K562 (cell line): ENCODE data around the gene SPEM1. TPM values are rescaled to one million over a fixed set of nuclear protein-coding genes. Genes with fewer than 3 reads are reported as not detected.

ENCODE experiments used
- ATAC-seq: fragments of 200-7000 bp; cut with Tn5 transposase; 3 replicates; pipeline ENCODE4 v1.9.1; 2020; ENCODE audit warnings: moderate library complexity
- BruUV-seq: library from RNA; stranded (reverse); fragments of 400-500 nt; replicated peaks from 2 replicates; lab custom pipeline; 2021; lab: Mats Ljungman, UMichigan
- CTCF ChIA-PET: fragments of 300-600 bp; formaldehyde crosslinking; extraction: SDS; loops from one replicate; lab custom pipeline; 2021; ENCODE audit warnings: low intra/inter-chr PET ratio; lab: Yijun Ruan, JAX
- POLR2A ChIA-PET: fragments of 300-600, 350-650 bp; sonication (Branson Sonifier 250); formaldehyde crosslinking; extraction: SDS; loops from one replicate; lab custom pipeline; 2021; ENCODE audit warnings: antibody characterized with exemption, inconsistent platforms; lab: Yijun Ruan, JAX
- DNase-seq, 4 experiments: peaks; one replicate each; pipeline versions ENCODE4 v3.0.0 to v3.0.0-alpha.2; 2011 to 2018; ENCODE audit warnings: low spot score in 3 of 4, mixed read lengths in 3 of 4; ENCODE audit errors: extremely low read depth in 1 of 4
- FAIRE-seq: peaks from 2 replicates; lab custom pipeline; 2011; peaks lifted over from hg19 to GRCh38; lab: Jason Lieb, UNC
- H2AFZ ChIP-seq: 2 replicates; pipeline ENCODE4 v1.6.0; 2011; ENCODE audit warnings: low read depth, low read length, control low read depth, inconsistent platforms
- H3K27ac ChIP-seq: fragments of 200-600 bp; 3 replicates; pipeline ENCODE4 v1.8.0; 2011; ENCODE audit warnings: low read depth, mild to moderate bottlenecking, control low read depth, inconsistent platforms, low read length, moderate library complexity, mixed read lengths; ENCODE audit errors: extremely low read depth
- H3K27me3 ChIP-seq, 2 experiments: fragments of 300-600 bp in 1 of 2; 2 replicates in 1 of 2; 3 replicates in 1 of 2; pipeline versions ENCODE4 v1.6.0 to v1.8.0; 2011; ENCODE audit warnings: inconsistent platforms in 2 of 2, low read length in 2 of 2, mild to moderate bottlenecking in 1 of 2, mixed read lengths in 1 of 2, moderate library complexity in 1 of 2; ENCODE audit not compliant: control insufficient read depth in 2 of 2, insufficient read depth in 2 of 2
- H3K36me3 ChIP-seq: fragments of 300-600 bp; 3 replicates; pipeline ENCODE4 v1.8.0; 2011; ENCODE audit warnings: mild to moderate bottlenecking, low read length, inconsistent platforms; ENCODE audit not compliant: control insufficient read depth, insufficient read depth
- H3K4me1 ChIP-seq, 2 experiments: fragments of 200-600 bp in 1 of 2; replicated peaks in 1 of 2; 2 replicates in 1 of 2; 3 replicates in 1 of 2; pipeline versions ENCODE4 v1.5.1 to v1.8.0; 2011; ENCODE audit warnings: inconsistent platforms in 2 of 2, low read length in 2 of 2, mild to moderate bottlenecking in 1 of 2, mixed read lengths in 1 of 2, moderate library complexity in 1 of 2; ENCODE audit not compliant: control insufficient read depth in 2 of 2, insufficient read depth in 2 of 2
- H3K4me2 ChIP-seq: 2 replicates; pipeline ENCODE4 v1.6.1; 2011; ENCODE audit warnings: low read length, control low read depth, inconsistent platforms, mixed read lengths; ENCODE audit not compliant: insufficient read depth
- H3K4me3 ChIP-seq: fragments of 200-600 bp; sonication (generic), shearing (Covaris generic); 2 replicates; pipeline ENCODE4 v1.5.1; 2016; ENCODE audit warnings: control low read depth, inconsistent platforms
- H3K79me2 ChIP-seq: fragments of 200-600 bp; 3 replicates; pipeline ENCODE4 v1.8.0; 2011; ENCODE audit warnings: low read length, inconsistent platforms; ENCODE audit not compliant: control insufficient read depth, insufficient read depth
- H3K9ac ChIP-seq, 2 experiments: 2 replicates each; pipeline versions ENCODE4 v1.6.0 to v1.6.1; 2011; ENCODE audit warnings: low read depth in 2 of 2, low read length in 2 of 2, control low read depth in 1 of 2, inconsistent platforms in 1 of 2, mild to moderate bottlenecking in 1 of 2, mixed read lengths in 1 of 2; ENCODE audit not compliant: insufficient read depth in 1 of 2
- H3K9me1 ChIP-seq: one replicate; pipeline ENCODE4 v1.6.0; 2011; ENCODE audit warnings: inconsistent platforms, mild to moderate bottlenecking, low read length, moderate library complexity; ENCODE audit not compliant: control insufficient read depth, insufficient read depth
- H3K9me3 ChIP-seq: replicated peaks from 2 replicates; pipeline ENCODE4 v1.5.1; 2011; ENCODE audit warnings: low read depth, low read length, inconsistent platforms; ENCODE audit not compliant: control insufficient read depth, insufficient read depth
- H4K20me1 ChIP-seq: replicated peaks from 2 replicates; pipeline ENCODE4 v1.6.1; 2011; ENCODE audit warnings: low read length, inconsistent platforms, mixed read lengths; ENCODE audit not compliant: control insufficient read depth, insufficient read depth
- BDP1 ChIP-seq: IDR thresholded peaks from 3 replicates; pipeline ENCODE4 v1.6.1; 2011; ENCODE audit not compliant: insufficient read length, insufficient read depth
- HMG20A ChIP-seq: fragments of 450-650 bp; formaldehyde crosslinking; conservative IDR thresholded peaks from 2 replicates; pipeline ENCODE4 v1.4.0; 2020; ENCODE audit warnings: mild to moderate bottlenecking, mixed read lengths
- KHSRP ChIP-seq: fragments of 450-650 bp; IDR thresholded peaks from 2 replicates; pipeline ENCODE4 v1.6.1; 2017
- LARP7 ChIP-seq: fragments of 450-650 bp; IDR thresholded peaks from 2 replicates; pipeline ENCODE4 v1.6.1; 2016
- MCM2 ChIP-seq: fragments of 450-650 bp; IDR thresholded peaks from 2 replicates; pipeline ENCODE4 v1.6.1; 2017; ENCODE audit warnings: low read depth, mild to moderate bottlenecking
- SAFB ChIP-seq: fragments of 200-400 bp; formaldehyde crosslinking; IDR thresholded peaks from 2 replicates; pipeline ENCODE4 v1.6.1; 2017; ENCODE audit warnings: low read depth, low read length, borderline replicate concordance
- SRSF9 ChIP-seq: fragments of 200-400 bp; formaldehyde crosslinking; IDR thresholded peaks from 2 replicates; pipeline ENCODE4 v1.6.1; 2017; ENCODE audit warnings: low read depth, low read length, borderline replicate concordance
- ZBTB9 ChIP-seq: fragments of 450-650 bp; formaldehyde crosslinking; IDR thresholded peaks from 2 replicates; pipeline ENCODE4 v1.4.0; 2020; ENCODE audit warnings: mild to moderate bottlenecking, moderate library complexity
- ZNF124 ChIP-seq: sonication (generic); formaldehyde crosslinking; IDR thresholded peaks from 2 replicates; pipeline ENCODE4 v1.8.1; 2022; ENCODE audit warnings: missing genetic modification reagents
- ZNF253 ChIP-seq: fragments of 250-450 bp; sonication (Bioruptor Pico); conservative IDR thresholded peaks from 2 replicates; pipeline ENCODE4 v1.6.1; 2021; ENCODE audit warnings: mild to moderate bottlenecking
- ZNF57 ChIP-seq: fragments of 450-650 bp; formaldehyde crosslinking; IDR thresholded peaks from 2 replicates; pipeline ENCODE4 v1.4.0; 2020; ENCODE audit warnings: mild to moderate bottlenecking, moderate library complexity
- ZNF589 ChIP-seq: fragments of 200-800 bp; sonication (Bioruptor generic); IDR thresholded peaks from 2 replicates; pipeline ENCODE4 v1.6.1; 2016; ENCODE audit warnings: low read depth, missing genetic modification characterization, missing compliant biosample characterization
- ZNF766 ChIP-seq: fragments of 200-800 bp; sonication (Bioruptor generic); conservative IDR thresholded peaks from 2 replicates; pipeline ENCODE4 v1.6.1; 2016; ENCODE audit warnings: missing genetic modification characterization, missing compliant biosample characterization
- ZNF785 ChIP-seq: fragments of 250-450 bp; sonication (Bioruptor Pico); IDR thresholded peaks from 2 replicates; pipeline ENCODE4 v1.4.0; 2020; ENCODE audit warnings: mild to moderate bottlenecking
- WGBS: fragments of 100-300 bp; shearing (Covaris generic); methylation state at CpG from one replicate; pipeline ENCODE4 v1.1.6; 2016; ENCODE audit warnings: low coverage, mixed read lengths; ENCODE audit not compliant: insufficient coverage; ENCODE audit errors: missing lambda C conversion rate; 5-methylcytosine and 5-hydroxymethylcytosine counted together
- in situ Hi-C: fragments of 300-500 bp; cut with MboI; formaldehyde crosslinking; loops from 4 replicates; pipeline ENCODE4 v1.15.0; 2018; ENCODE audit warnings: inconsistent platforms, mixed read lengths
- intact Hi-C: fragments of 100-400 bp; cut with micrococcal nuclease; formaldehyde crosslinking; loops from 2 replicates; pipeline ENCODE4 v1.14.2; 2022
- polyA plus RNA-seq, 8 experiments: library from polyadenylated mRNA; depleted of rRNA in 4 of 8; stranded (reverse) in 5 of 8; unstranded in 3 of 8; fragments of >200 nt; fragmentation: Nextera tagmentation in 2 of 8; fragmentation: Illumina TruSeq in 1 of 8; extraction: Ambion mirVana in 2 of 8; extraction: Trizol in 1 of 8; gene quantifications; 2 replicates each; pipeline versions ENCODE4 v1.2.1 to v1.2.3, GENCODE V29; 2011 to 2014; ENCODE audit warnings: inconsistent platforms in 1 of 8, missing spikeins in 1 of 8
- total RNA-seq, 7 experiments: library from RNA; depleted of rRNA in 6 of 7; stranded (reverse); fragments of >200 nt in 6 of 7; fragmentation: Illumina TruSeq in 2 of 7; extraction: Trizol in 2 of 7; gene quantifications; 2 replicates each; pipeline versions ENCODE4 v1.2.1 to v1.2.3, GENCODE V29; 2011 to 2021; ENCODE audit warnings: low replicate concordance in 1 of 7
- TF ChIP-seq, protein P1 (sequence below): fragments of 200-400 bp; formaldehyde crosslinking; IDR thresholded peaks from 2 replicates; pipeline ENCODE4 v1.6.1; 2017; ENCODE audit warnings: mild to moderate bottlenecking, low read depth, low read length, moderate library complexity
- TF ChIP-seq, protein P2 (sequence below): IDR thresholded peaks from 2 replicates; pipeline ENCODE4 v1.6.1; 2011; ENCODE audit not compliant: insufficient read length; ENCODE audit errors: extremely low read depth

The SPEM1 gene
- total and polyA plus RNA-seq, 9 of the 15 experiments (the other 6 are each of a cell fraction or from before 2014, with no cell fraction given) = not detected

DNA sequence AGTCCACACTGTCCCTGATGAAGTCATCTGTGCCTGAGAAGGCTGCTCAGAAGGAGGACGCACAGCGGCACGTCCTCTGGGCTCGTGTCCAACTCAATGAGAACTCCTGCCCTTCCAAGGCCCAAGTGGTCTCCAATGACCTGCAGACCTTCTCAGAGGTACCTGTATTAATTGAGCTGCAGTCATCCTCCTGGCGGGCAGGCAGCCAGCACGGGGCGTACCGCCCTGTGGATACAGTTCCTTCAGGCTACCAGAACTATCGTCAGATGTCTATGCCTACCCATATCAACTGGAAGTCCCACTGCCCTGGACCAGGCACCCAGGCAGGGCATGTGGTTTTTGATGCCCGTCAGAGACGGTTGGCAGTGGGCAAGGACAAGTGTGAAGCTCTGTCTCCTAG, 12.2 kb downstream of the SPEM1 start (continued):
- TF ChIP-seq, protein P1, sequence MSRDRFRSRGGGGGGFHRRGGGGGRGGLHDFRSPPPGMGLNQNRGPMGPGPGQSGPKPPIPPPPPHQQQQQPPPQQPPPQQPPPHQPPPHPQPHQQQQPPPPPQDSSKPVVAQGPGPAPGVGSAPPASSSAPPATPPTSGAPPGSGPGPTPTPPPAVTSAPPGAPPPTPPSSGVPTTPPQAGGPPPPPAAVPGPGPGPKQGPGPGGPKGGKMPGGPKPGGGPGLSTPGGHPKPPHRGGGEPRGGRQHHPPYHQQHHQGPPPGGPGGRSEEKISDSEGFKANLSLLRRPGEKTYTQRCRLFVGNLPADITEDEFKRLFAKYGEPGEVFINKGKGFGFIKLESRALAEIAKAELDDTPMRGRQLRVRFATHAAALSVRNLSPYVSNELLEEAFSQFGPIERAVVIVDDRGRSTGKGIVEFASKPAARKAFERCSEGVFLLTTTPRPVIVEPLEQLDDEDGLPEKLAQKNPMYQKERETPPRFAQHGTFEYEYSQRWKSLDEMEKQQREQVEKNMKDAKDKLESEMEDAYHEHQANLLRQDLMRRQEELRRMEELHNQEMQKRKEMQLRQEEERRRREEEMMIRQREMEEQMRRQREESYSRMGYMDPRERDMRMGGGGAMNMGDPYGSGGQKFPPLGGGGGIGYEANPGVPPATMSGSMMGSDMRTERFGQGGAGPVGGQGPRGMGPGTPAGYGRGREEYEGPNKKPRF = no peak
- TF ChIP-seq KHSRP (no peak), ZNF124 (no peak)
- TF ChIP-seq, all 486 proteins: peak for 0

DNA sequence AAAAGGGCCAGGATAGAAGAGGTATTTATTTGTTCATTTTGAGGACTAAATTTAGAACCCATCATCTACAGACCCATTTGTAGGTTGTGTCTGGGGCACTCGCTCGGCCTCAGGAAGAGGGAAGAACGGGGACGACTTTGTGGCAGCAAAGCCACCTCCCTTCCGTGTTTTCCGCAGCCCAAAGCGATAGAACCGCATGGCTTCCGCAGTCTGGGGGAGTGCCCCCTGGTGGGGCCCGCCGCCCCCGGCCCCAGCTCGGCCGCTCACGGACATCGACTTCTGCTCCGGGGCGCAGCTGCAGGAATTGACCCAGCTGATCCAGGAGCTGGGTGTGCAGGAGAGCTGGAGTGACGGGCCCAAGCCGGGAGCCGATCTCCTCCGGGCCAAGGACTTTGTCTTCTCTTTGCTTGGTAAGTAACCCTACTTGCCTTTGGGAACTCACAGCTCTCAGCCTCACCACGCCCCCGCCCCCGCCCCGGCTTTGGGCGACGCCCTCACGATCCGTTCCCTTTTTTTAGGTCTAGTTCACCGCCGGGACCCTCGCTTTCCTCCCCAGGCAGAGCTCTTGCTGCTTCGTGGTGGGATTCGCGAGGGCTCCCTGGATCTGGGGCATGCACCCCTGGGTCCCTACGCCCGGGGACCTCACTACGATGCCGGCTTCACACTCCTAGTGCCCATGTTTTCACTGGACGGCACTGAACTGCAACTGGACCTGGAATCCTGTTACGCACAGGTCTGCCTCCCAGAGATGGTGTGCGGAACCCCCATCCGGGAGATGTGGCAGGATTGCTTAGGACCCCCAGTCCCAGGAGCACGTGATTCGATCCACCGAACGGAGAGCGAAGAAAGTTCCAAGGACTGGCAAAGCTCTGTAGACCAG, 15.8 kb downstream of the SPEM1 start:
- peak overlapping the region; percentile 64 to 90 for H3K9ac ChIP-seq
- ChIA-PET POLR2A (interaction anchor here (0.5 to 4.2 kb wide), 10 partner anchors 8 to 556 kb away, joined by 3 to 21 read pairs (median 4); partner anchors contain the start of genes POLR2A, SPEM2 and TP53), CTCF (no interaction called here)
- peaks cover 15 to 59% of the 10 kb centered on the region in 2 experiments; a peak in 4 of 5 replicates for H3K4me1 ChIP-seq
- FAIRE-seq (peak; percentile 32), ATAC-seq (peak; percentile 72), DNase-seq (peak; percentile 47 to 69 (median 54))
- TSS peak; percentile 82 for BruUV-seq
- H3K9me1 ChIP-seq = no peaks in the 10 kb centered on the region
- H3K79me2 ChIP-seq = peaks cover 7% of the 10 kb centered on the region; the same call in 2 of the 3 replicates
- H3K27ac ChIP-seq = peak overlapping the region; percentile 75
- 22% methylated on average over 19 of the region's 49 CpGs for WGBS
- H3K4me2 ChIP-seq = peak overlapping the region; percentile 90
- H2AFZ ChIP-seq = peak overlapping the region; percentile 92
- H3K36me3 ChIP-seq = no peaks in the 10 kb centered on the region
- peak overlapping the region; percentile 64 for H3K4me3 ChIP-seq
- intact Hi-C loops (loop anchor here (5.0 kb wide), 2 partner anchors 34 to 46 kb away; partner anchors contain the start of genes POLR2A, SLC35G6 and TMEM256), in situ Hi-C loops (no loop called here)
- H4K20me1 ChIP-seq = no peaks in the 10 kb centered on the region
- no peaks in the 10 kb centered on the region for H3K9me3 ChIP-seq
- no peaks in the 10 kb centered on the region for H3K27me3 ChIP-seq
- TF ChIP-seq BDP1 (no peak), ZNF253 (CRISPR knock-in tag) (no peak), MCM2 (no peak), ZNF589 (CRISPR knock-in tag) (no peak), ZBTB9 (no peak), HMG20A (no peak), LARP7 (no peak), ZNF766 (no peak), ZNF785 (CRISPR knock-in tag) (no peak), SAFB (no peak), SRSF9 (no peak), ZNF57 (CRISPR knock-in tag) (no peak)
- TF ChIP-seq, protein P2, sequence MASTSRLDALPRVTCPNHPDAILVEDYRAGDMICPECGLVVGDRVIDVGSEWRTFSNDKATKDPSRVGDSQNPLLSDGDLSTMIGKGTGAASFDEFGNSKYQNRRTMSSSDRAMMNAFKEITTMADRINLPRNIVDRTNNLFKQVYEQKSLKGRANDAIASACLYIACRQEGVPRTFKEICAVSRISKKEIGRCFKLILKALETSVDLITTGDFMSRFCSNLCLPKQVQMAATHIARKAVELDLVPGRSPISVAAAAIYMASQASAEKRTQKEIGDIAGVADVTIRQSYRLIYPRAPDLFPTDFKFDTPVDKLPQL = no peak
